ENCODE results near the gene LRRN3.
A peak's percentile ranks its signal among the peaks of the same experiment; 100 is the strongest.
"Not testable (repeated sequence)": the region's sequence is repeated elsewhere in the genome, so short reads cannot be mapped to it uniquely, and the experiment has no call there.

LRRN3 gene

DNA sequence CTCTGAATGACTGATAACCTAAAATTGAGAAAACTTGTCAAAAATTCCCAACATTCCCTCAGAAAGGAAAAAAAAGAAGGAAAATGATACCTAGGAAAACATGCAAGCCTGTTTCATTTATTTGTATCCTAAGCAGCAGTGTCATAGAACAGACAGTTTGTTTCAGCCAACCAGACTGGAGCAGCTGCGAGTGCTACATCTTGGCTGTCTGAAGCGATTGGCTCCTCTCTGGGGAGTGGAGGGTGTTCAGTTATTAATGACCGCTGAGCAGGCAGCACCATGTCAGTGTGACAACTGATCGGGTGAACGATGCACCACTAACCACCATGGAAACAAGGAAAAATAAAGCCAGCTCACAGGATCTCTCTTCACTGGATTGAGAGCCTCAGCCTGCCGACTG, at the start of gene LRRN3:
Gene LRRN3, plus strand, starts transcription at position 282 of the 400 bp plus-strand sequence. CDS start 31,646 bp downstream, outside the sequence.
- no peak for DNase-seq (ENCODE audit: low spot score)

DNA sequence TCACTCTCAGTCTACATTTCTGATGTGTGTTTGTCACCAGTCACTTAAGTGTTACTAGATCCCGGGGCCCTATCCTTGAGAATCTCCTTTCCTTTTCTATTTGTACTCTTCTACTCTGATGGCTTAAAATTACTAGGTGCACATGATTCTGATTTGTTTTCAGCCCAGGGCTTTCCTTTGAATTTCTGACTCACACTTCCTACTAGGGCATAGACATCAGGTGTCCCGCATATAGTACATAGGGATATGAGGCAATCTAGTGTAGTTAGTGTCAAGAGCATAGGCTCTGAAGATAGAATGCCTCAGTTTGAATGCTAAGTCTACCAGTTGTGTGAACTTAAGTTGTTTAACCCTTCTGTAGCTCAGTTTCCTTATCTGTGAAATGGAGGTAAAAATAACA, 49.4 kb upstream of the LRRN3 start:
- no peak for DNase-seq (ENCODE audit: low spot score)

DNA sequence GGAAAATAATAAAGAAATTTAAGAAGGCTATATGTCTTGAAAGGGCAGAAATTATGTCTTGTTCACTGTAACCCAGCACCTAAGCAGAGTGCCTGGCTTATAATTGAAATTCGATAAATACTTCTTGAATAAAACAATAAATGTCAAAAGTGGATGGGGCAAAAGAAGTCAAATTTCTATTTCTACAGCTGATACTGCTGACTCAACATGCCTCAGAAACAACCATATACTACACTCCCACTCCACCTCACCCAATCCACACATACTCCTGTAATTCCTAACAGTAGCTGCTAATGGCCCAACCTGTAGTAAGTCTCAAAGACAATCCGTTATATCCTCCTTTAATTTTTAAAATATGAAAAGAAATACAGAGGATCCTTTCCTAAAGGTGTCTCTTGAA, 48.1 kb upstream of the LRRN3 start:
- DNase-seq (ENCODE audit: low spot score): no peak

DNA sequence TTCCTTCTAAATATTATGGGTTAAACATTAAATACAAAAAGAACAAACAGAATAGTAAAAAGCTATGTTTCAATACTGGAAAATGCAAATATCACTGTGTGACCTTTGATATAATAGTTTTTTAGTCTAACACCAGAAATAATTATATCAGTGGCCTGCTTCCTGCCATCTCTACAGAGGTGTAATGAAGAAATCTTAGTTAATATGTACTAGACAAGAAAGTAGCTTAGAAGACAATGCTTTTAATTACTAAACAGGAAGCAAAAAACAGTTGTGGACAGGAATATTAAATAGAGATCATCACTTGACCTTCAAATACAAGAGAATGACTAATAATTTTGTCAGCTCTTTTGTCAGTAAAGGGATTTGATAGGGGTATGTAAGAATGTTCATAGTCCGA, 47.4 kb upstream of the LRRN3 start:
- DNase-seq (ENCODE audit: low spot score): no peak

DNA sequence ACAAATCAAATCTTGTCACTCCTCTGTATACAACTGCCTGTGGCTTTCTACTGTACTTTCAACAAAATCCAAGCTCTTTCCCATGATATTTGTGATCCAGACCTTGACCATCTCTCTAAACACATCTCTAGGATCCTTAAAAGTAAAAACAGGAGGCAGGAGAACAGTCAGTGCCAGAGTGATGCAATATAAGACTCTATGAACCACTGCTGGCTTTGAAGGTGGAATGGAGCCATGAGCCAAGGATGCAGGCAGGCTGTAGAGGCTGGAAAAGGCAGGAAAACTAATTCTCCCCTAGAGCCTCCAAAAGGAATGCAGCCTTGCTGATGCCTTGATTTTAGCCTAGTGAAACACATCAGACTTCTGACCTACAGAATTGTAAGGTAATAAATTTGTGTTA, 45.5 kb upstream of the LRRN3 start:
- no peak for DNase-seq (ENCODE audit: low spot score)

DNA sequence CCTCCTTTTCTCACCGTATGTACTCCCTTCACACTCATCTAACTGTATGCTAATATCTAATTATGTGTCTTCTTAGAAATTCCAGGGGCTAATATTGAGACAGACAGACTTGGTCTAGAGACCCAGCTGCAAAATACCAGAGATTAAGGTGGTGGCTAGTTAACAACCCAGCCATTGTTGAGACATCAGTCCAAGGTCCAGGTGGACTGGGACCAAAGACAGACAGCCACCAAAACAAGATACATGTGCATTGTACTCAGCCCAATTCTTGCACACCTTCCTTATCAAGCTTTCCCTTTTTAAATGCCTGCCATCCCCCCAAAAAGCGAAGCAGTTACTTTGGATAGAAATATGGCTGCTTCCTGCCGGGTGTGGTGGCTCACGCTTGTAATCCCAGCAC, 43.3 kb upstream of the LRRN3 start:
- DNase-seq (ENCODE audit: low spot score): no peak

DNA sequence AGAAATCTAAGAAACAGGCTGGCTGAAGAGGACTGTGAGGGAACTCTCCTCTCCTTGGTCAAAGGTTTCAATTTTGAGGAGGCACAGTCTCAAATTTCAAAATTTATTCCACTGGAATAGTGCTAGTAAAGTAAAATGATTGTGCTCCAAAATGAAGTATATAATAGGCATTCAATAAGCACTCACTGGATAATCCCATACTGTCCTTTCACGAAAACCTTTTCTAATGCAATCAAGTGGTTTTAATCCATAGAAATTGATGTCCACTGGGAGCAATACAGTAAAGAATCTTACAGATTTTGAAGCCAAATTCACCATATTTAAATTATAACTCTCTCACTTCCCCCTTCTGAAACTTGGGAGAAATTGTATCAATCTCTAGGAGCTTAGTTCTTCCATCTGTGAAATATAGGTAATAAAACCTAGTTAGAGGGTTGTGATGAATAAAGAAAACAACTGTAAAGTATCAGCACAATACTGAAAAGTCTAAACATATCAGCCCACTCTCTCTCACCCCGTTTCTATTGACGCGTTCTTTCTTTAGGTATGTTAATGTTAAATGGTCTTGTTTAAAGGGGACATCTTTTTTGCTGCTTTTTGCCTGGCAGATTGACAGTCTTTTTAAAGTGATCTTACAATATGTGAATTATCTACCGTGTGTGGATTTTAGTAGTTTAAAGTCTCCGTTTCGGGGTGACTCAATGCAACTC, 40.8 kb upstream of the LRRN3 start:
- DNase-seq (ENCODE audit: low spot score): no peak

DNA sequence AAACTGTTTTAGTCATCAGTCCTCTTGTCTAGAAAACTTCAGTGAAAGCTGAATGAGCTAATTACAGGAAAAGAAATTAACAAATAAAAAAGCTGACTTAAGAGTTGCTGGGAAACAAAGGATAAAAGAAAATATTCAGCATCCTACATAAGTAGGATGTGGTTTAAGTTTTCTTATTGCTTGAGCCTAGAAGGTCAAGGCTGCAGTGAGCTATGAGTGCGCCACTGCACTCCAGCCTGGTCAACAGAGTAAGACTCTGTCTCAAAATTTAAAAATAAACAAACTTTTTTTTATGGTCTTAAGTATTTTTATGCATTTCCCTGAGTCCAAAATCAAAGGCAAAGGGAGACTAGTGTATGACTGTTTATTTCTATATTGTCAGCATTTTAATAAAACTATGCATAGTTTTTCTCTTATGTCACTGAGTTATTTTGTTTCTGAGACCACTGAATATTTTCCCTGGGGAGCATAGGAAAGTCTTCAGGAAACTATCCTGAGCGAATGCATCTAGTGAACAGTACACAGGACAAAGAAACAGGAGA, 40.0 kb upstream of the LRRN3 start:
- no peak for DNase-seq (ENCODE audit: low spot score)

DNA sequence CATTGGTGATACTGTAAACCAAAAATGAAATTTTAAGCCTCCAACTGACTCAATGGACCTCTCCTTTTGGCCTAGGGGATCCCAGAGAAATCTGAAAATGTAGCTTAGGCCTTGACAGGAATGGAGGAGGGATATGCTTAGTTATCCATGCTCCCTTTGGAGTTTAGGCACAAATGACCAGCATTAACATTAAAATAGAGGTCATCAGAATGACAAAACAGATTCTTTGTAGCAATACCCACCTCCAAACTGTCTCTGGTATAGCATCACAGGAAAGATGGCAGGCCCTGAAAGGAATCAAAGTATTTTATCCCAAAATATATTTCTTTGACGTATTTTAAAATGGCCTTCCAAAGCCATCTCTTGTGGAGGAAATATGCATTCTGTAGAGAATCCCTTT, 39.1 kb upstream of the LRRN3 start:
- DNase-seq (ENCODE audit: low spot score): no peak

DNA sequence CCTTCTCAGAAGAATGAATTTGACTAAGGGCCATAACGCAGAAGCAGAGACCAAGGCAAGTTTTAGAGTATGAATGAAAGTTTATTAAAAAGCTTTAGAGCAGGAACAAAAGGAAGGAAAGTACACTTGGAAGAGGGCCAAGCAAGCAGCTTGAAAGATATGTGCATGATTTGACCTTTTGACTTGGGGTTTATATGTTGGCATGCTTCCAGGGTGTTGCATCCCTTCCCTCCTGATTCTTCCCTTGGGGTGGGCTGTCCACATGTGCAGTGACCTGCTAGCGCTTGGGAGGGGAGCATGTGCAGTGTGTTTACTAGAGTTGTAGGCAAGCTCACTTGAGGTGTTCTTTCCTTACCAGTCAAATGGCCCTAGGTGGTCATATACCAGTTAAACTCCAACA, 37.9 kb upstream of the LRRN3 start:
- no peak for DNase-seq (ENCODE audit: low spot score)

DNA sequence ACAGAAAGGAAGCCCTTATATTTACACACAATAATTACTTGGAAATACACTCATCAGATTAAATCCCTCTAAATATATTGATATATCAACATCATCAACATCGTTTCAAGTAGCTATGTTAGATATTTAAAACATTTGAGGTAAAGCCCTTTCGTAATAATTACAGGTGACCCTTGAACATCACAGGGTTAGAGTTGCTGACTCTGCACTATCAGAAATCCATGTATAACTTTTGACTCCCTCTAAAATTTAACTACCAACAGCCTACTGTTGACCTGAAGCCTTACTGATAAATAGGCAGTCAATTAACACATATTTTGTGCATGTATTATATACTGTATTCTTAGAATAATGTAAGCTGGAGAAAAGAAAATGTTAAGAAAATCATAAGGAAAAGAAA, 34.6 kb upstream of the LRRN3 start:
- no peak for DNase-seq (ENCODE audit: low spot score)

DNA sequence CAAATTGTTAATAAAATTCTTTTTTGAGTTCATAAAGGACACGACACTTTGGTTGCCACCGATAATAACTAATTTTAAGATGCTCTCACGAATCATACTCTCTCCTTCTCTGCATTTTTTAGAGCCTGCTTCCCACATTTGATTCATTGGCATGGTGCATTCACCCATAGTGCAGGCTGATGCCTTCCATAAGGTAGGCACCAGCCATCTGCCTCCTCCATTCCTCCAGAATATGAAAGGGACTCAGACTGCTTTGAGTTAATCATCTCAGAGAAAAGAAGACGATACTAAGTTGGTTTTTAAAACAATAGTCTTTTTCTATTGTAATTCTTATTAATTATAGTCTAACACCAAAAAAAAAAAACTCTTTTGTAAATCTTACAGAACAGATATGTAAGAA, 33.9 kb upstream of the LRRN3 start:
- DNase-seq (ENCODE audit: low spot score): no peak

DNA sequence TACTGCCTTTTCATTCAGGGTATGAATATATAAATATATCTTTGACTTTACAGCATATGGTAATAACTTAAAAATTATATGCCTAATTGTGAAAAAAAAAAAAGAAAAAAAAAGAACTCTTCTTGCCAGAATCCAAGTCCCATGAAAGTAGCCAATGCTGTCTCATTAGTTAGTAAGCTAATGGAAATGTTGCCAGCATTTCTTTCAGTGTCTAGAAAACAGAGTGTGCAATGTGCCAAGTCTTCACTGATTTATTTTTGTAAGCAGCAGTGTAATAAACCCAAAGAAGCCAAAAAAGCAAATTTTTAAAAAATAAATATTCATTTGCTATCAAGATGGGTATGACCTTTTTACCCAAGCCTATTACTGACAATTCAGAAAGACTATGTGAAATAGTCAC, 31.1 kb upstream of the LRRN3 start:
- no peak for DNase-seq (ENCODE audit: low spot score)

DNA sequence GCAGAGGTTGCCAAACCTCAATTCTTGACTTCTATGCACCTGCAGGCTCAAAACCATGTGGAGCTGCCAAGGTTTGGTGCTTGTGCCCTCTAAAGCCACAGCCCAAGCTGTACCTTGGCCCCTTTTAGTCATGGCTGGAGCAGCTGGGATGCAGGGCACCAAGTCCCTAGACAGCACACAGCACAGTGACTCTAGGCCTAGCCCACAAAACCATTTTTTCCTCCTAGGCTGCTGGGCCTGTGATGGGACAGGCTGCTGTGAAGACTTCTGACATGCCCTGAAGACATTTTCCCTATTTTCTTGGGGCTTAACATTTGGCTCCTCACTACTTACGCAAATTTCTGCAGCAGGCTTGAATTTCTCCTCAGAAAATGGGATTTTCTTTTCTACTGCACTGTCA, 27.8 kb upstream of the LRRN3 start:
- DNase-seq (ENCODE audit: low spot score): no peak

DNA sequence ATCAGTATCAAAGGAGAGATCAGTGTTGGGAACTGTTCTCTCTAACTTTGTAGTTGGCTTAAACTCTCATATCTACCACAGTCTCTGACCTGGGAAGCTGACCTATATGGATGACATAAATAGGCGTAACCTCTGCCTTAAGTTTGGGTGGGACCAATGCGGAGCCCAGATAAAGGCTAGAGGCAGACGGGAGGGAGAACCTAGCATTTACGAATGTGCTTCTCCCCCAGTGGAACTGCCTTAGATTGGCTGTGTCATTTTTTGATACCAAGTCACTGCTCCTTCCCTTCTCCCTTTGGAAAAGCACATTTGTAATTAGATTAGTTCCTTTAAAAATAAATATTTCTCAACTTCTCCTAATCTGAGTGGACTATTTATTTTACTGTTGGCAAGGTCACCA, 23.7 kb upstream of the LRRN3 start:
- DNase-seq (ENCODE audit: low spot score): no peak

DNA sequence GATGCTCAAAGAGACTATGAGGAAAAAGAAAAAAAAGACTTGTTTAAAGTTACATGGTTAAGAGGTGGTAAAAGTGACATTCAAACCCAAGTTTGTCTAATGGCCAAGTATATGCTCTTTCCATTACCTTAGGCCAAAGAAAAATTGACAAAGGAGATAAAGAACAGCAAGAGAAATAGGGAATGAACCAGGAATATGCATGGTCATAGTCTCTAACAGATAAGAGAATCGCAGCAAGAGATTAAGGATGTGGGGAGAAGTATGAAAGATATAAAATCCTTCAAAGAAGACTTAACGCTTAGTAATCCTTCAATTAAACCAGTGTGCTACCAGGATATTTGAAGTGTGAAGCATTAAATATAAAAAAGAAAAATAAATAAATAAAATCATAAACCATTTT, 23.2 kb upstream of the LRRN3 start:
- no peak for DNase-seq (ENCODE audit: low spot score)

DNA sequence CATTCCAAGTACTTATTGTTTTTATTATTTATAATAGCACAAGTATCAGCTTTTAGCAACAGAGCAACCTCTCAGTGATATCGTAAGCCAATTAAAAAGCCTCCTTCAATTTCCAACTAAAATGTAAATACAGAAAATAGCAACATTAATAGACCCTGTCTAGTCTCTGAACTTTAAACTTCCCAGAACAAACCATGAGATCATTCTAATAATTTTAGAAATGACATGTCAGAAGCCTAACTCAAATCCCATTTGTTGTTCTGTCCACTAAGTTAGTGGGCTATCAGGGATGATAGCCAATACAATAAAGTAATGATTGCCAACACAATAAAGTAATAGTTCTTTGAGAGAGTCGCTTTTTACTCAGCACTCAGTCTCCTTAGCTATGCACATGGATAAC, 22.3 kb upstream of the LRRN3 start:
- DNase-seq (ENCODE audit: low spot score): no peak

DNA sequence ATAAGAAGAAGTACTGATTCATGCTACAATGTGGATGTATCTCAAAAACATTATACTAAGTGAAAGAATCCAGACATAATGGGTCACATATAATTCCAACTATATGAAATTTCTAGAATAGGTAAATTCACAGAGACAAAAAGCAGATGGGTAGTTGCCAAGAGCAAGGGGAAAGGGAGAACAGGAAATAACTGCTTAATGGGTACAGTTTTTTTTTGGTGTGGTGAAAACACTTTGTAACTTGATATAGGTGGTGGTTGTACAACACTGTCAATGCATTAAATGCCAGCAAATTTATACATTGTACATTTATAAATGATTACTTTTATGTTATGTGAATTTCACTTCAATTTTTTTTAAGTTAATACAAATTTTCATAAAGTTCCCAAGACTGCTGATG, 19.4 kb upstream of the LRRN3 start:
- DNase-seq (ENCODE audit: low spot score): no peak

DNA sequence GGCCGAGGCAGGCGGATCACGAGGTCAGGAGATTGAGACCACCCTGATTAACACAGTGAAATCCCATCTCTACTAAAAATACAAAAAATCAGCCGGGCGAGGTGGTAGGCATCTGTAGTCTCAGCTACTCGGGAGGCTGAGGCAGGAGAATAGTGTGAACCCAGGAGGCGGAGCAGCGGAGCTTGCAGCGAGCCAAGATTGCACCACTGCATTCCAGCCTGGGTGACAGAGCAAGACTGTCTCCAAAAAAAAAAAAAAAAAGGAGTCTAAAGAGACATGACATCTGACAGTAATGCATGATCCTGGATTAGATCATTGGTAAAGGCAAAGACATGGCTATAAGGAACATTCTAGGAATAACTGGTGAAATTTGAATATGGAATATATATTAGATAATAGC, 18.3 kb upstream of the LRRN3 start:
- not testable (repeated sequence) for DNase-seq (ENCODE audit: low spot score)

DNA sequence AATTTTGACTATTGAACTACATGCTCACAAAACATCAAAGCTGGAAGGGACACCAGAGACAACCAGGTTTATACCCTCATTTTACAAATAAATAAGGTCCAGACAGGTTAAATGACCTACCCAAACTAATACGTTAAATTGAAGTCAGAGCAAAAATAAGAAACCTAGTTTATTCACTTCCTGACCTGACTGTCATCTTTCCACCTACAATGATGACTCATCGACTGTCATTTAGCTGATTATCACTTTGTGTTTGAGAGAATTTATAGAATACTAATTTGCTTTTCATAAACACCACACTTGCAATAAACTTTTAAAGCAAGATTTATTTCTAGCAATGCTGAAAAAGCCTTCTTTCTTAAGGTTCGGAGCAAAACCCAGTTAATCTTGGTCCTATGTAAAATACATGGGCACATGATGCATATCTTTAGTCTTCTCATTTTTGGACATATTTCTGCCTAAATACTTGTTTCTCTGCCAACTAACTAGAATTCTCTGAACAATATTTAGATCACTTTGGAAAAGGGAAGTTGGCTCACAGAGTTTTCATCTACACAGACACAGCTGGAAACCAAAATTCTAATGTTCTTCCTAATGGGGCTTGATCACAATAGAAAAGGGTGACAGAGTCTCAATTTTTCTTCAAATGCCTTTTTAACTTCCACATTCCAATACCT, 16.7 kb upstream of the LRRN3 start:
- DNase-seq (ENCODE audit: low spot score): peak; percentile 13

DNA sequence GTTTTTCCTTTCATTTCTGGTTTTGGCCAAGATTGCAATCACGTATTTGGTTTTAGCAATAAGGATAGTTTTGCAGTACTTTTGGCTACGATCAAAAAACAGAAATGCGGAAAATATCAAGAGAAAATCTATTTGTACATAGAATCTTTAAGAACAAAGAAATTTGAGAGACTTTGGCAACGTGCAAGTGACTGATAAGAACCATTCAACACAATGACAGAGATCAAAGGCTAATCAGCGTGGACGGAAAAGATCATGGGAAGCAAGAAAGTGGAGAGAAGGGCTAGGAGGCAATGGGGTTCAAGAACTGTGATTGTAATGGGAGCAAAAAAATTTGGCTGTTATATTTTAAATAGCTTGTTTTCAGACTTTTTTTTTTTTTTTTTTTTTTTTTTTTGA, 16.2 kb upstream of the LRRN3 start:
- no peak for DNase-seq (ENCODE audit: low spot score)

DNA sequence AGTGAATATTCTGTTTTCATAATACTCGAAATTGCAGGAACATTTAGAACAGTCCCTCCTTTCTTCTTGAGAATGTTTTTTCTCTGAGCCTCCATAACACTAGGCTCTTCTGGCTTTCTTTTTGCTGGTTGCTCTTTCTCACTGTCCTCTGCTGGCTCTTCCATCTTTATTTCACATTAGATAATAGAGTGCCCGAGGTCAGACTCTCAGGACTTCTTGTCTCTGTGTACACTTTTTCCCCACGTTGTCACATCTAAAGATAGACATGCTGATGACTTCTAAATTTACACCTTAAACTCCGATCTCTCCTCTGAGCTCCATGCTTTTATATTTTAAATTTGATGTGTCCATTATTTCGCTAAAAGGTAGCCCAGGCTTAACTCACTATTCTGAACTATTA, 15.4 kb upstream of the LRRN3 start:
- no peak for DNase-seq (ENCODE audit: low spot score)

DNA sequence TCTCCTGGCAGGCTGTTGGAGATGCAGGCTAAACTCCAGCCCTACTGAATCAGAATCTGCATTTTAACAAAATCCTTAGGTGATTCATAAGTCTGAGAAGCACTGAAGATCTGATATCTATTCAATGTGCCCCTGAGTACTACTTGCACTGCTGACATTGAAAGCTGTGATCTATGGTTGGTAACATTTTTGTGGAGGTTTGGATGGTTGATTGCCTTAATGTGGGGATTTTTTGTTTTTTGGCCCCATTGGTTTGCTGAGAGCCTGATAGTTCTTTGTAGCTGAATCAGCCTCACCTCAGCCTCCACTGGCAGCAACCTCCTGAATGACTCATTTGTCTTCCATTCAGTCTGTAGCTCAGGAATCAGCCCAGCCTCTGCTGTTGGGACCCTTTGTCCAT, 14.7 kb upstream of the LRRN3 start:
- no peak for DNase-seq (ENCODE audit: low spot score)

DNA sequence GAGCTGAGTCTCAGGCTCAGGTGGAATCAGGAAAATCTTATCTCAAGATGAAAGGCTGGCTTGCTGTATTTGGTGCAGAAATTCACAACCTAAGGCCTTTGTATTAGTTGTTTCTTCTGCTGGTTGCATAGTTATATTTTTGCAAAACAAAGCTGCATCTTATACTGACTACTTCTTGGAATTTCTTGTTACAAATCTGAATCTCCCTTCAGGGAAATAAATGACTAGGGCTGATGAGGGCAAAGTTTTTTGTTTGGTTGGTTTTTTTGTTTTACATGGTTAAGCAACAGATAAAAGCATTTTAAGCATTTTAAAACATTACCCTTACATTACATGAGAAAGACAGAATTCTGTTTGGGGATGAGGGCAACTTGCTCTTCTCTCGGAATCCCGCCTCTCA, 13.9 kb upstream of the LRRN3 start:
- DNase-seq (ENCODE audit: low spot score): no peak

Measured in CD4-positive, alpha-beta T cell treated with Interleukin-15 for 4 hours (primary cell).